Esophagus mucosa (tissue), 1 donor: ENCODE measurements around the gene GPC3. TPM values are rescaled to one million over a fixed set of nuclear protein-coding genes. Genes with fewer than 3 reads are reported as not detected.
"Not testable (repeated sequence)": the region's sequence is repeated elsewhere in the genome, so short reads cannot be mapped to it uniquely, and the experiment has no call there.

Experiments
- ATAC-seq: fragments of 200-7000 bp; cut with Tn5 transposase; one replicate; pipeline ENCODE4 v1.9.1; 2020
- total RNA-seq: library from RNA; stranded (reverse); gene quantifications from one replicate; pipeline ENCODE4 v1.2.4, GENCODE V29; 2023
- donor health status: DM: yes; HTN: yes; CAD: no.

Gene GPC3
- total RNA-seq, result 0.28 TPM

DNA sequence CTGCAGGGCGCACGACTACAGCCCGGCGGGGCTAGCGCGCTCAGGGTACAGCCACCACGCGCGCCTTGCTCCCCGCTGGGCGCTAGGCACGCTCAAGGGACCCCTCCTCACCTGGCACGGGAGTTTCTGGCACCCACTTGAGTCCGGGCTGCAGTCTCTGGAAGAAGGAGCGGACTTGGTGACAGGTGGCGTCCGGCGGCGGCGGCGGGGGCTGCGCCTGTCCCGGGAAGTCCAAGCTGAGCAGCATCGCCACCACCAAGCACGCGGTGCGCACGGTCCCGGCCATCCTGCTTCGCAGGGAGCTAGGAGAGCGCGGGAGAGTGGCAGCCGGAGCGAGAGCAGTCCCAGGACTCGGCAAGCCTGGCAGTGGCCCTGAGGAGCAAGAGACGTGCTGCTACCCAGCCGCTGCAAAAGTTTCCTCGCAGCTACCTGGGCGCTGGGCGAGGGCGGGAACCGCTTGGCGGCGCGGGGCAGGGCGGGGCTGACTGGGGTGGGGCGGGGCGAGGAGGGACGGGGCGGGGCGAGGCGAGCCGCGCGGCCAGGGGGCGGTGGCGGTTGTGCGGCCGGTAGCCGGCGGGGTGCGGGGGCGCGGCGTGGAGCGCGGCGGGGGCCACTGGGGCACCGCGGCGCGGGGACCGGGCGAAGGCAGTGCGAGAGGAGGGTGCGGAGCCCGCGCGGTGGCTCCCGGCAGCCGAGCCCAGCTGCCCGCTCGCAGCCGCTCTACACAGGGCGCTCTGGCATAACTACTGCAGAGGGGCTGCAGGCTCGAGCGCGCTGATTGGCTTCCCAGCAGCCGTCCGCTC lies at the start of gene GPC3:
TSS of gene GPC3 (minus strand) at position 431 of the 803 bp plus-strand sequence.
- ATAC-seq, result peak; percentile 65

DNA sequence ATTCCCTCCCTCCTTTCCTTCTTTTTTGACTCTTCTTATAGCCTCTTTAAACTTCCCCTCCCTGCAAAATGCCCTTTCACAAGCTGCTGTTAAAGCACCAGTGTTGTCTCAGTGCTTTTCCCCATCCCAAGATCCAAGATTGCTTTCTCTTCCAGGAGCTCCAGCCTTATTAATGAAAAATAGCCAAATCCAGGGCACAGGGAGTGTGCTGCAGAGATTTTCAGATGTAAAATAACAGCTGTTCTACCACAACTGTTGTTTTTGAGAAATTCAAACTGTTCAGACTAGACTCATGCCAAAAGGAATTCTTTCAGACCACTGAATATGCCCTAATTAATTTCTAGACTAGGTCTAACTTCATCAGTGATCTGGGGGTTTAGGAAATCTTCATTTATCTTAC lies 47.0 kb upstream of the GPC3 start:
- no peak for ATAC-seq

DNA sequence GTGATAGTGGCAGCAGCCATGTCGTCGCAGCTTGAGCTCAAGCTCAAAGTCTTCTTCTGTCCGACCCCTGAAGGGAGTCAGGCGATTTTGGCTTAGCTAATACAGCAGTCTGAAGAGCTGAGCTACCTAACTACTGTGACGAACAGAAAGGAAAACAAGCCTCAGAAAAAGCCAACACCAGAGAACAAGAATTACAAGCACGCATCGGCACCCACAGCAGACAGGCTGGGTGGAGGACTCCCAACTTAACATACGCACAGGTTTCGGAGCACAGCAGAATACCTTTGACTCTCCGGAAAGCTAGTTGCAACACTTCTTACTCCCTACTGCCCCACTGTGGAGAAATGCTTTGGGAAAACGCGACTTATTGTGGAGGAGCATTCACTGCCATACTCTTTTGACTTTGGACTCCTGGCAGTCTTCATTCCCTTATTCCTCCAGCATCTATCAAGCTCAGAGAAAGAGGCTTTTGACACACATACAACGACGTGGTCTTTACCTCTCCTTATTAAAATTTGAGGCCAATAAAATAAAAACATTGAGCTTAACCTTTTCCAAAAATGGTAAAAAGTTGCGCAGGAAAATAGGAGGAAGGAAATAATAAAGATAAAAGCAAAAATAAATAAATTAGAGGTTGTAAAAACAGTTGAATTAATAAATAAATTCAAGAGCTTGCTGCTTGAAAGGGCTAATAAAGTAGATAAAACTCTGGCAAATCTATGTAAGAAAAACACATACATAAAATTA lies 41.3 kb upstream of the GPC3 start:
- peak; percentile 63 for ATAC-seq

DNA sequence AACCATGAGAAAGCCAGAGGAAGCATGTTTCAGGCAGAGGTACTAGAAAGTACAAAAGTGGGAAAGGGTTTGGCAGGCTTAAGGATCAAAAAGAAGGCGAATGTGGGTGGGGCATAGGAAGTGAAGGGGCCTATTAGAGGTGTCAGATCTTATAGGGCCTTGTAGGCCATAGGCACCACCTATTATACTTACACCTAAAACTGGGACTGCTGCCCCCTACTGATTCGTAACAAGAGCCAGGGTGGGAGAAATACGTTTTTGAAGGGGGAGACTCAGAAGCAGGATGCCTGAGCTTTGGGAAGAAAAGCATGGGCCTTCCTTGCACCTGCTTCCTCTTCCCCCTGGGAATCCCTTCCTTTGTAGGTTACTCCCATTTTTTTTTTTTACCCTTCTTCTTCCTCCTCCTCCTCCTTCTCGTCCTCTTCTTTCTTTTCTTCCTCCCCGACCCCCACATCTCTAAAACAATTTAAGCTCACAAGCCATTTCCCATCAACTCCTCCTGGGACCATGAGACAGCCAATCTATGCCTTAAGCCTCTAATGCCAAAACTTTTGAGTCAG lies 40.7 kb upstream of the GPC3 start:
- no peak for ATAC-seq

DNA sequence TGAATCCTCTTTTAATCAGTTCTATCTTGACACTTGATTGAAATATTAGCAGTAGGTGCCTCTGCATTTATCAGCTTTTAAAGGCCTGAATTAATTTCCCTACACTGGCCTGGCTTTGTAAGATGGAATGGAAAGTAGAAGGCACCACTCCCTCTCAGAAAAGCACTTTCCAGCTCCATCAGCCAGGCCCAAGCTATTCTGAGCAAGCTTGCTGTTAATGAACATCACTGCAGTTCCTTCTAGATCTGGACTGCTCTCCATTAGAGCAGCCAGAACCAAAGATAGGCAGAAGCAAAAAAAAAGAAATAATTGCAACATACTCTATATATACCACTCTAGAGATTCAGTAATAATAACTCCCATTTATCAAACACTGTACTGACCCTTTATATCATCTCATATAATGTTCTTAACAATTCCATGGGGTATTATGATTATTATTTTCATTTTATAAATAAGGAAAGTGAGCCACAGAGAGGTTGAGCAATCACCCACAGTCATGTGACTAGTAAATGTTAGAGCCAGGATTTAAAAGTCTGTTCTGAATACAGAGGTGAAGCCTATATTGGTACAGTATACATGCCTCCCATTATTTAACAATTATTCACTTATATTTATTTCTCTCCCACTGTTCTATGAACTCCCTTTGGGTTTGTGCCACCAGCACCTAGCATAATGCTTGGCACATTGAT lies 39.4 kb upstream of the GPC3 start:
- no peak for ATAC-seq

DNA sequence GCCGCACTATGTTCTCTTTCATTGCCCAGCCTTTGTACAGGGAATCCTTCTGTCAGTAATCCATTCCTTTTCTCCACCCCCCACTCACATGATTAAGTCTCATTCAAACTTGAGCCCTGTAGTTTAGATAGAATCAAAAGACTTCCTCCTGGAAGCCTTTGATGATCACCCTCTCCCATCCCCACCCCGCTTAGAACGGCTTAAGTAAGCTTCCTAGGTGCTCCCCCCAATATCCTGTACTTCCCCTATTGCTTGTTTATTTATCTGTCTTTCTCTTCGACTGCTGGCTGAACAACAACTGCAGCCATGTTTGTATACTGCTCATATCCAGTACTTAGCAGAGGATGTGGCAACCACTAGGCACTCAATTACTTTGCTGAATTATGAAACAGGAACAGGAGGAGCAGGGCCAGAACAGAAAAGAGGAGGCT lies 38.5 kb upstream of the GPC3 start:
- no peak for ATAC-seq

DNA sequence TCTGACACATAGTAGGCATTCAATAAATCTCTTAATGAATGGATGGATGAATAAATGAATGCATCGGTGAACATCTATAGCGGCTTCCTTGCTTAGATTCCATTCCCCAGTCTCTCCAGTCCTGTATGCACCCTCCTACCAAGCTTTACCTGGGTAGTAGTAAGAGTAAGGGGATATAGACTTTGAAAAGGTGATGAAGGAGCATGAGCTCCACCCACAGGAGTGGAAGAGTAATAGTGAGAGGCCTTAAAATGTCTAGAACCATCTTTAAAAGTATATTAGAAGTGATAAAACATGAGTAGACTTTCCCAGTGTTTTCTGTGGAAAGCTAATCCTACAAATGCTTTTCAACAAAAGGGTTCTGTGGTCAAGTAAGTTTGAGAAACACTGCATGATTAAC lies 35.5 kb upstream of the GPC3 start:
- ATAC-seq, result no peak

DNA sequence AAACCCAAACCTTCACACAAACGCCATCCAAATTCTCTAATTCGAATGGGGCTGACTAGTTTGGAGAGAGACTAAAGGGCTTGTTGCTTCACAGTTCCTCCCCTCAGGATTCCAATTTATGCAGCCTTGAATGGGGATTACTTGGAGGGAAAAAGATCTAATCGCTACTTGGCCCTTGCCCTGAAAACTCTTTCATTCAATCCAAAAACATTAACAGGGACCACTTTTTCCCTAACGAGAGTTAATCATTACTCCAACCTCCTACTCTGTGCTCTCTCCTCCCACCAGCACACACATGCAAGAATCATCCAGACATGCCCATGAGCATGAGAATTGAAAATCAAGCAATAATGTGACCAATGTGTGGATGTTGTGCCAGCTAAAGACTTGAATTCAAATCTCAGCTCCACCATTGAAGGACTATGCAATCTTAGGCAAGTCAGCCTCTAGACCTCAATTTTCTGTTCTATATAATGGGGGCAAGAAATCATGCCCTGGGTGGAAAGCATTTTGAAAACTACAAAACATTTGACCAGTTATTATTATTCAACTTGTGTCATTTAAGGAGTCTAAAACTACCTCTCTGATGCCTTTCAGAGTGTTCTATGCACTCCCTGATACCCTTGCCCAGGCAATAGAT lies 34.3 kb upstream of the GPC3 start:
- ATAC-seq, result no peak

DNA sequence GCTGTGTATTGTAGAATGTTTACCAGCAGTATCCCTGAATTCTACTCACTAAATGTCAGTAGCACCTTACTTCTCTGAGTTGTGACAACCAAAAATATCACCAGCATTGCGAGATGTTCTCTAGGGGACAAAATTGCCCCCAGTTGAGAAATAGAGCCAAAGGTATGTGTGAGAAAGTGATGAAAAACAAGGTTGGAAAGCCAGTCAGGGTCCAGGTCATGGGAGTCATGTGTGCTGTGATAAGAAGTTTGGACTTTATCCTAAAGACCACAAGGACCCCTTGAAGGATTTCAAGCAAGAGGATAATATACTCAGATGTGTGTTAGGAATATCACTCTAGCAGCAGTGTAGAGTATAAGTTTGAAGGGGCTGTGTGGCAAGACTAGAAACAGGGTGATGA lies 30.9 kb upstream of the GPC3 start:
- not testable (repeated sequence) for ATAC-seq

DNA sequence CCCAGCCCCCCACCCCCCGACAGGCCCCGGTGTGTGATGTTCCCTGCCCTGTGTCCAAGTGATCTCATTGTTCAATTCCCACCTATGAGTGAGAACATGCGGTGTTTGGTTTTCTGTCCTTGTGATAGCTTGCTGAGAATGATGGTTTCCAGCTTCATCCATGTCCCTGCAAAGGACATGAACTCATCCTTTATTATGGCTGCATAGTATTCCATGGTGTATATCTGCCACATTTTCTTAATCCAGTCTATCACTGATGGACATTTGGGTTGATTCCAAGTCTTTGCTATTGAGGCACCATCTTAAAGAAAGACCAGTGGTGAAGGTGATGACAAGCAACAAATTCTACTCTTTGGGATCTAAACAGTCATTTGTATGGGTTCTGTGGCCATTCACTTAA lies 30.1 kb upstream of the GPC3 start:
- ATAC-seq, result not testable (repeated sequence)

DNA sequence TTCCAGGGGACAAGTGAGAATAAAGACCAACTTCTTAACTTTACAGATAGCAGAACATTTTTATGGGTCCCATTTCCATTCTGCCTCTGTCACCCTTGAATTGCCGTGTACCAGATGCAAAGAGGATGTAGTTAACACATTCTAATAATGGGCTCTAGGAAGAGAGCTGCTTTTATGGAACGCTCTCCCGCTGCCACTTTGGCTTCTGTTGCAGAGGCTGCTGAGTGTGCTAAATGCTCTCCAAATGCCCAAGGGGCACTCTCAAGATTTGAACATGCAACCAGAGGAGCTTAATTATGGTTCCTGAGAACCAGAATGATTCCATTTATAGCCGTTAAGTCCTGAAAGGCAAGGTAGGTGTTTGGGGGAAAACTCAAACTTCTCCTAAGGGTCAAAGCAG lies 28.1 kb upstream of the GPC3 start:
- no peak for ATAC-seq

DNA sequence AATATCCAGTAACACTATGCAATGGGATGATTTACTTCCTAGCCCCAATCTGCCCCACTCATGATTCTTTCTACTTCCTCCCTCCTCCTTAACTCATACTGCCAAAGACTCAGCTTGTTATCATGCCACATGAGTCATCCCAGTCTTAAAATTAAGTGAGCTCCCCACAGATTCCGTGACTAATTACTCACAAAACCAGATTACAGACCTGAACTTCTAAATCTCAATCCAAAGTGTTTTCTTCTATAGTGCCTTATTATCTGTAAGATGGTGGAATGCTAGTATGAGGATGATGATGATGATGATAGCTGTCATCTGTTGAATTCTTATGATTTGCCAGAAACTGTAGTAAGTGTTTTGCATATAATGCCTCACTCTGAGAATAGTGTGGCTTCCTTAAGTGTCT lies 27.7 kb upstream of the GPC3 start:
- ATAC-seq, result peak; percentile 67

DNA sequence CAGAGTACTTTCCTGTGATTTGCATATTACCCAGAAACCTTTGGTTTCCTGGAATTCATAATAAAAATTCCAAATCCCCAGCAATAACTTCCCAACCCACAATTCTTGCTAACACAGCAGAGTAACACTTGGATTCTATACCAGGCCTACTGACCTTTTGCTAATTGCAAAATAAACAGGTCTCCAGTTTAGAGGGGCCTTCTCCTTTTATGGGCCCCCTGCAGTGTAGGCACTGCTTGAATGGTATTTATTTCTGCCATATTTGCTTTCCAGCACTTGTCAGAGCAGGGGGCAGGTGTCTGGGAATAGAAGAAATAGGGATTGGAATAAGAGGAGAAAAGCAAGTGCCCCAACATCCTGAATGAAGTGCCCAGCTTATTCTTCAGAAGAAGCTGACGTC lies 25.3 kb upstream of the GPC3 start:
- no peak for ATAC-seq

DNA sequence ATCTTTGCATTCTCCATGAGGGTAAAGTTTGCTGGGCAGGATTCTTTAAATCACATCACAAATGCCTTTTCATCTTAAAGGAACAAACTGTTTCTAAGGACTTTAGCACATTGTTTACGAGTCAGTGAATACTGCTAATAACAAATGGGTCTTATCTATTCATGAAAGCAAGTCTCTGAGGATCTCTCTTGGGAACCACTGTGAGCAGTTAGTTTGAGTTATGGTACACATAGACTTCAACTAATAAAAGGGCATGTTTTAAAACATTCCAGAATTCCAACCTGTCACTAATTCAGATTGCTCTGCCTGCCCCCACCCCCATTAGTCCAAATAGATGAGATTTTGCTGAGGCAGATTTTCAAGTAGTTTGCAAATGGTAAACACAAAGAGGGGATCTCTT lies 22.3 kb upstream of the GPC3 start:
- no peak for ATAC-seq

DNA sequence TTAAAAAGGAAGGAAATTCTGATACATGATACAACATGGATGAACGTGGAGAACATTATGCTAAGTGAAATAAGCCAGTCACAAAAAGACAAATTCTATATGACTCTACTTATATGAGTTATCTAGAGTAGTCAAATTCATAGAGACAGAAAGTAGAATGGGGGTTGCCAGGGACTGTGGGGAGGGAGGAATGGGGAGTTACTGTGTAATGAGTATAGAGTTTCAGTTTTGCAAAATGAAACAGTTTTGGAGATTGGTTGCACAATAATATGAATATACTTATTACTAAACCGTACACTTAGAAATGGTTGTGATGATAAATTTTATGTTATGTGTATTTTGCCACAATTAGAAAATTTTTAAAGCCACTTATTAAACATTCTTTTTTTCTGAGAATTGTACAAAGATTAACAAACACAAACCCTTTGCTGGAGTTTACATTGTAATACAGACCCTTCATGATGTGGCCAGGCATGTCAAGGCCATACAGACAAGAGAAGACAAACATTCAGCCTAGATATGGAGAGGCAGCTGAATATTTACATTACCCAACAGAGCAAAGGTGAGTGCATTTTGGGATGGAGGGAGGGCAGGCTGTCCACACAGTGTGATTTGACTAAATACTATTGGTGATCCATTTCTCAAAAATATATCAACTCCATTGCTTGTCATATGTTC lies 21.2 kb upstream of the GPC3 start:
- no peak for ATAC-seq

DNA sequence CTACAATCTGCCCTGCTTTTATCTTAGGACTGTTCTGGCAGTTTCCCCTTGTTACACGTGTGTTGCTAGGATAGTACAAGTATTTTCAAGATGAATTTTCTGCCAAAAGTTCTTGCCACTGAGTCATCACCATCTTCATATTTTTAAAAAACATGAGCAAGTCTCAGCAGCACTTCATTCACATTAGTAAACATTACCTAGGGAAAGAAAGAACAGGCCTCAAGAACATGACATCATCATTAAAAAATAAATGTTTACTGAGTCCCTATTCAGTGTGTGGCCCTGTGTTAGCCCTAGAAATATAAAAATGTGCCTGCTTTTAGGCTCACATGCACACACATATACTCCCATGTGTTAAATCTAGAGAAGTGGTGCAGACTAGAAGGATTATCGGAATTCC lies 18.7 kb upstream of the GPC3 start:
- ATAC-seq, result peak; percentile 54

DNA sequence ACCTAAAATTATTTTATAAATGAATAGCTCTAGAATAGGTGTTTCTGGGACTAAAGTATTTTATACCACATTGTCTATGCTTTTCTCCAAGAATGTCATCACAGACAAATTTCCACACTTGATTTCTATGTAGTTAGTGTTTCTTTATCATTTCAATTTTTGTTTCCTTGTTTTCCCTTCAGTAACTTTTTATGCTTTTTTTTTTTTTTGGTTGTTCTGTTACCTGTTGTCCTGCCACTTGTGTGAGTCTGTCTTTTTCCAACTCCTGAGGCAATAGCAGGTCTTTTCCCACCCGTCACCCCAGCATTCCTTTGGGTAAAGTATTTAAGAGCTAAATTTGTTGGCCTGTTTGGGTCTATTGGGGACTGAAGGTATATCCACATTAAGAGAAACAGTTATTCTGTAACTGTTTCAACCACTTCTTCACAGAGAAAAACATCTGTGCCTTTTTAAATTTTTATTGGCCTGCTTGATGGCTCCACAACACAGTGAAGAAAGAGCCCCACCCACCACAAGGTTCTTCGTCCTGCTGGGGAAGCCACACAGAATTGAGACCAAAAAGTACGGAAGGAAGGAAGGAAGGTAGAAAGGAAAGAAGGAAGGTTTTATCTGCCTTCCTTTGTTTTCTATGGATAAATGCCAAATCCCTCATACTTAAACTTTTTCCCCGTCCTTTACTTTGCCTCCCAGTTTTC lies 17.7 kb upstream of the GPC3 start:
- no peak for ATAC-seq

DNA sequence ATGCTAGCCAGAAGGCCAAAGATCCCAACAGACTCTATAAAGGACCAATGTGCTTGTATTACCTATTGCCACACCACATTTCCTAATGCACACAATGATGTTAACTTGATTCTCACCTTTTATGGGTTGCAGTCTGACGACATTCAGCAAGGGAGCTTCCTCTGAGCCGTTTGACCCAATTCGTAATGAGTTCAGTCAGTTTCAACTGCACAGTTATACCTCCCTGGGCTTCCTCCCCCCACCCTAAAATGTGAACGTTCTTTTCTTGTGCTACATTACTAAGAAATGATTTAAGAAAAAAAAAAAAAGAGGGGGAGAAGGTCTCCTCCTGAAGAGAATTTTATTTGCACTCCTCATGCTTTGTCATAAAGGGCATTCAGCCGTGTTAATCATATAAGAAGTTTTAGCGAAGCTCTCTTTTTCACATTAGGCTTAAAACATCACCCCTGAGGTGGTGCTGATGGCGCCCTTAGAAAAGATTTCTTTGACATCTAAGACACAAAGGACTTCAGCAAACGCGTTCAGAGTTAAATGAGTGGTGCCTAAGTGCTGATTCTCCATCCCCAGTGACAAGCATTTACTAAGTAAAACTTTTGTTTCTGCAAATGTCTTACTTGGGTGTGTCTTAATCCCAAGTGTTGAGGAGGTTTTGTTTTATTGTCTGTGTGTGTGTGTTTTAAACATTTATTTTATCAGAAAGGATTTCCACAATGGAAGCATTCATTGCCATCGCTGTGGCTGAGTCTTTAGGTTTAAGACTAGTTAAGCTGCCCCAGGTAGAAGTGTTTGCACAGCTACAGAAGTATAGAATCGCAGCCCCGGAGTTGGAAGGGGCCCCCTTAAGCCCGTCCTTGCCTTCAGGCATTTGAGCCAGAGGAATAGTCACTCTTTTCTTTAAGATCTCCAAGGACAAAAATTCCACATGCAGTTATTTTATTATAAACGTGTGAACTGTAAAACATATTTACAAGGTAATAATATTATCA lies 15.2 kb upstream of the GPC3 start:
- ATAC-seq, result no peak

DNA sequence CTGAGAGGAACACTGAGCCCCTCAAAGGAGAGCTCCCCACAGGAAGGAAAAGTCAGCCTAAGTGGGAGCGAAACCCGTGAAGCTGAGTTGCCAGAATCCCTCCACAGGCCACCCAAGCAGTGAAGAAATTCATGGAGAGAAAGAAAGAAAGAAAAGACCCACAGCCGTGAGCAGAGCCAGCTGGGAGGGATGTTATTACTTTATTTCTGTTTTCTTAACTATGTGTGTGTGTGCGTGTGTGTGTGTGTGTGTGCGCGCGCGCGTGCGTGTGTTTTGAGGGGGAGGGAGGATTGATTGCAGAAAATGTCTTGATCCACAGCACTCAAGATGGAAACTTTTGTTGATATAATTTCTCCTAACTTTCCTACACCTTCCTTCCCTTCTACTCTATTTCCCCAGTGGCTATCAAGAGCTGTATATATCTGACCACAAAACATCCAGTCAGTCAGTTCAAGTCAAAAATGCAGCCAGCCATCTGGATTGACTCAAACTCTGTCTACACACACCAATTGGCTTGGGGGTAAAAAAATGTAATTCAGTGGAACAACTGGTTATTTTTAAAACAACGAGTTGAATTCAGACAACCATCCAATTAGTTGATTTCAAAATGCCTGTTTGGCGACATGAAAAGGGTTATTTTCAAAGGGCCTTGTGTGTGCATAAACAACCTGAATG lies 13.8 kb upstream of the GPC3 start:
- ATAC-seq, result no peak

DNA sequence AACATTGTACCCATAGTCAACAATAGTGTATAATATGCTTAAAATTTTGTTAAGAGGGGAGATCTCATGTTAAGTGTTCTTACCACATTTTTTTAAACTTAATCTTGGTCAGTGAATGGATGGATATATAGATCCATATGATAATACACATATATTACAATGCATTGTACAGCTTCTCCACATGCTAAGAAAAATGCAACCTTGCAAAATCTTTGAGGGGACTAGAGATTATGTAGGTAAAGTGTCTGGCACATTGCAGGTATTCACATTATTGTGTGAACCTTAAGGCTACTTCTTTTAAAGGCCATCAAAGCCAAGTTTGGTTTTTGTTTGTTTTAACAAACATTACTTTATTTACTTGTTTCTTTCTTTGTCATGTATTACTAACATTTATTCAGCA lies 10.4 kb upstream of the GPC3 start:
- no peak for ATAC-seq
